Measurements from ENCODE around the gene CAPN11.

CAPN11 gene

DNA sequence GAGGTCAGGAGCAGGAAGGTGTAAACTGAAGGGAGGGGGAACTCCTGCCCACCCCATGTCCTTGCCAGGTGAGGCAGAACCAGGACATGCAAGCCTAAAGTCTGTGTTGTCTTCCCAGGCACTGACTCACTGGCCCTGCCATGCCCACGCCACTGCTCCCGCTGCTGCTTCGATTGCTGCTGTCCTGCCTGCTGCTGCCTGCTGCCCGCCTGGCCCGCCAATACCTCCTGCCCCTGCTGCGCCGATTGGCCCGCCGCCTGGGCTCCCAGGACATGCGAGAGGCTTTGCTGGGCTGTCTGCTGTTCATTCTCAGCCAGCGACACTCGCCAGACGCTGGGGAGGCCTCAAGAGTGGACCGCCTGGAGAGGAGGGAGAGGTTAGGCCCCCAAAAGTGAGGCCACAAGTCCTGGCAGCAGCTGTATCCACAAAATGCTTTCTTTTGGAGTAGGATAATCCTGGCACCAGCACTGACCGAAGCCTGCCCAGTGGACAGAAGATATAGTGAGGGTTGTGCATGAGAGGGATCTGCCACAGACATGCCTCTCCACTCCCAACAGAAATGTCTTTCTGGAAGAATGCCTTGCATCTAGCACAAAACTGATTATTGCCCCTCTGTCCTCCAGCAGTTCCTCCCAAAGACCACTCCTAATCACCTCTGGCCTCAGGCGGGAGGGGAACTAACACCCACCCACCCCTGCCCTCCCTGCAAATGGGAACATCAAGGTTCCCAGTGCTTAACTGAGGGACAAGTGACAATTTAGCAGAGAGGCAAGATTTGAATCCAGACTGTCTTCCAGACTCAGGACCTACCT, 58.9 kb downstream of the CAPN11 start:
- DNase-seq = no peak

DNA sequence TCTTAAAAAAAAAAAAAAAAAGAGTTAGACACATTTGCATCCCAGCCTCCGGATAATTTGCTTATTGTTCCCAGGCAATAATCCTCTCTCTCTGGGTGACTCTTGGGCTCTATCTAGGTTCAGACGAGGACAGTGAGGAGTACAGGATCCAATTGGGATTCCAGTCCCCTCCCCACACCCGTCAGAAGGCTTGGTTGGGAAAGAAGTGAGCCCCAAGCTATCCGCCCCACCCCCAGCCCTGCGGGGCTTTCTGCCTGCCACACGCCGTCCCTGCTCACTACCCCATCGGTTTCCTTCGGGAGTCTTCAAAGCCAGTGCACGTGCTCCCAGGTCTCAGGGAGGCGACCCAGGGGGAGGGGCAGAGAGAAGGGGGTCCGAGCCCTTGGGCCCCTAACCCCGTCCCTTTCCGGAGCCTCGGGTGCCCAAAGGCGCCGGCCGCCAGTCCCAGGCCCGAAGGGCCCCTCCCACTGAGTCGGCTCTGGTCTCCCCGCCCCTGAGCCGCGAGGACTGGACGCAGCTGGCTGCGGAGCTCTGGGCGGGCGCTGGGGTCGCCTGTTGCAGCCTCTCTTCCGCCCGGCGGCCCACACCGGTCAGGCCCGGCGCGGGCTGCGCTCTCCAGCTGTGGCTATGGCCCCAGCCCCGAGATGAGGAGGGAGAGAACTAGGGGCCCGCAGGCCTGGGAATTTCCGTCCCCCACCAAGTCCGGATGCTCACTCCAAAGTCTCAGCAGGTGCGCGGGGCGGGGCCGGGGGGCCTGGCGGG, 60.6 kb downstream of the CAPN11 start:
- DNase-seq = no peak

DNA sequence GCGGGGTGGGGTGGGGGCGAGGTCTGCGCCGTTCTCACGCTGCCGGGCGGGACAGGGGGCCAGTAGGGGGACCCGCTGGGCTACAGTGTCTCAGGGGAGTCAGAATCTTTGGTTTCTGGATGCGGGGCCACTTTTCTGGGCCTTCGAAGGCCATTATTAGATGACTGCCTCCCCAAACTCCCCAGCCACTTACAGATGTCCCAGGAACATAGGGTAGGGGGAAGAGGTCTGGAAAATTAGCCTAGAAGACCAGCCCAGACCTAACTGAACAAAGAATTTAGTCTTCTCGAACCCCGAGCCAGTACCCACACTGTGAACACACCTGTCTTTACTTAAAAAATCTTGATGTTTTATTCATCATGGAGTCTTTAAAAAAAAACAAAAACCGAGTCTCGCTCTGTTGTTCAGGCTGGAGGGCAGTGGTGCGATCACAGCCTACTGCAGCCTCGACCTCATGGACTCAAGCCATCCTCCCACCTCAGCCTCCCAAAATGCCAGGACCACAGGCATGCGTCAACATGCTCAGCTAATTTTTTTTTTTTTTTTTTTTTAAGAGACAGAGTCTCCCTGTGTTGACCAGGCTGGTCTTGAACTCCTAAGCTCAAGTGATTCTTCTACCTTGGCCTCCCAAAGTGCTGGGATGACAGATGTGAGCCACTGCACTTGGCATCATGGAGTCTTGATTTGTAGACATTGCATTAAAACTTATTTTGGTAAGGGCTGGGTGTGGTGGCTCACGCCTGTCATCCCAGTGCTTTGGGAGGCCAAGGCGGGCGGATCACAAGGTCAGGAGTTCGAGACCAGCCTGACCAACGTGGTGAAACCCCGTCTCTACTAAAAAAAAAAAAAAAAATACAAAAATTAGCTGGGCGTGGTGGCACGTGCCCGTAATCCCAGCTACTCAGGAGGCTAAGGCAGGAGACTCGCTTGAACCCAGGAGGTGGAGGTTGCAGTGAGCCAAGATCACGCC, 61.5 kb downstream of the CAPN11 start:
- no peak for DNase-seq

GRCh38 chr6:44220913-44221290, 62.3 kb downstream of the CAPN11 start:
- no peak for DNase-seq

- peak; percentile 83 for DNase-seq
Measured at GRCh38 chr6:44221291-44221960, 62.8 kb downstream of the CAPN11 start.

GRCh38 chr6:44221961-44222335, 63.3 kb downstream of the CAPN11 start:
- no peak for DNase-seq

DNA sequence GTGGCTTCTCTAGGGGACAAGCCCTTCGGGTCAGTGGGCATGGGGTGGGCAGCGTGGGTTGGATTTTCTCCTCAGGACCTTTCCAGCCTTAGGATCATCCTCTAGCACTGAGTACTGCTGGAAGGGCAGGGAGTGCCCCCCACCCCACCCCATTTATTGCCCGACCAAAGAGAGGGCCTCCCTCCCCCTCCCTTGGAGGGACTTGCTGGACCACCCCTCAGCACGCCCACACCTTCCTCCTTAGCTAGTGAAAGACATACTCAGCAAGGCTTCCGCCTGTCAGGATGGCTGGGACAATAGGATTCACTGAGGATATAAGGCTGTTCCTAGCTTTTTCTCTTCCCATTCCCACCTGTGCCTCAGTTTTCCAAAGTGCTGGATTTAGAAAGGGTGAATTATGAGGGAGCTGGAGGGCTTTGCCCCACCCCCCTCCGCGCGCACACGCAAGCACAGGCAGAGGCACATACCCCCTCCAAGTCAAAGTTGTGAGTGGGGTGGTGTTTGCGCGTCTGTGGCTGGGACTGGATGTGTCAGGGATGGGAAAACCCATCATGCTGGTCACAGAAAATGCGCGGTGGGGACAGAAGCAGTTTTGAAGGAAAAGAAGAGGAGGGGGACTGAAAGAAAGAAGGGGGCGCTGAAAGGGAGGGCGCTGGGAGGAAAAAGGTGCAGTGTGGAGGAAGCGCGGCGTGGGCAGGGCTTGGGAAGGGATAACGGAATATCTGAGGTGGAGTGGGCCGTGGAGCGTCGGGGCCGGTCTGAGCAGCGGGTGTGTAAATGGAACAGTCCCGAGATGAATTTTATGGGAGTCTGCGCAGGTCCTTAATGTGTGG, 64.1 kb downstream of the CAPN11 start:
- no peak for DNase-seq

- peak; percentile 28 for DNase-seq
Measured at GRCh38 chr6:44223319-44224028, 64.9 kb downstream of the CAPN11 start, which contains the start of gene SLC29A1. Gene SLC29A1 (plus strand): TSS chr6:44223595. CDS start chr6:44227314, 3,719 bp downstream.

DNA sequence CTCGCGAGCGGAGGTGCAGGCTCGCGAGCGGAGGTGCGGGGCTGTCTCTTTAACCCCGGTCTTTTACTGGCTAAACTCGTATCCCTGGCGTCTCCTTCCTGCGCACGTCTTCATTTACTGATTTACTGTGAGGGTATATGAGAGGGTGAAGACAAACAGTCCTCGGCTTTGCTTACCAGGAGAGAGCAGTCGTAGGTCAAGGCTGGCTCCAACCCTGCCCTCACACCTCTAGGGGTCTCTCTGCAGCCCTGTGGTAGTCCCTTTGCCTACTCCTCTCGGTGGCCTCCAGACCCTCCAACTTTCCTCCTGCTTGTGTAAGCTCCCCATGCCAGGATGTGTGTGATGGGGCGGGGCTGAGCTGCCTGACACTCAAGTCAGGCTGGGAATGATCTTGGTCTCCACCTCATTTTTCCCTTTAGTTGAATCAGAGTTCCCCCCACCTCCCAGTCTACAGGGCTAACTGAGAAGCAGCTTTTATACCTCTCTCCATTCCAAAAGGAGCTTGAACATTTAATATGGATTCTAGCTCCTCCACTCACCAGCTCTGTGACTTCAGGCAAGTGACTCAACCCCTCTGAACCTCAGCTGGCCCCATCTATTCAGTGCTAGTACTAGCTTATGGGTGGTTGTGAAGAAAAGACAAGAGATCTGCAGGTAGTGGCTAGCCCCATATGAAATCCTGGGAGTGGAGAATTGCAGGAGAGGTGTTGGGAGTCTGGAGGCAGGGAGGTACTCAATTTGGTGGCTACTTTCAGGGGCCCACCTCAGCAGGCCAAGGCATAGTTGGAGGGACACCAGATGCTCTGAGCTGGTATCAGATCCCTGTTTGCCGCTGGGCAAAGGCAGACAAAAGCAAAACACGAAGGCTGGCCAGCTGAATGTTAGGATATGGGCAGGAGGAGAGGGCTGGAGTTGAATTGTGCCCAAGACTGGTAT, 65.7 kb downstream of the CAPN11 start:
- no peak for DNase-seq

DNA sequence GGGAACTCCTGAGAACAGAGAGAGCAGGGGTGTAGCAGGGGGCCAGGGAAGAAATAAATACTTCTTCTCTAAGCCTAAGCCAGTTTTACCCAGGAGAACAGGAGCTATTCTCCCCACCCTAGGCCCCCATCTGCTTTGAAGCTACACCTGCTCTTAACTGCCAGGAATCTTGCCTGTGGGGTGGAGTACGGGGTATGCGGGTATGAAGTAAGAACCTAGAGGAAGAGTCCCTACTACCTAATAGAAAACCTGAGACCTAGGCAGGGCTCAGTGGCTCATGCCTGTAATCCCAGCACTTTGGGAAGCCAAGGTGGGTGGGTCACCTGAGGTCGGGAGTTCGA, 66.3 kb downstream of the CAPN11 start:
- DNase-seq = no peak

DNA sequence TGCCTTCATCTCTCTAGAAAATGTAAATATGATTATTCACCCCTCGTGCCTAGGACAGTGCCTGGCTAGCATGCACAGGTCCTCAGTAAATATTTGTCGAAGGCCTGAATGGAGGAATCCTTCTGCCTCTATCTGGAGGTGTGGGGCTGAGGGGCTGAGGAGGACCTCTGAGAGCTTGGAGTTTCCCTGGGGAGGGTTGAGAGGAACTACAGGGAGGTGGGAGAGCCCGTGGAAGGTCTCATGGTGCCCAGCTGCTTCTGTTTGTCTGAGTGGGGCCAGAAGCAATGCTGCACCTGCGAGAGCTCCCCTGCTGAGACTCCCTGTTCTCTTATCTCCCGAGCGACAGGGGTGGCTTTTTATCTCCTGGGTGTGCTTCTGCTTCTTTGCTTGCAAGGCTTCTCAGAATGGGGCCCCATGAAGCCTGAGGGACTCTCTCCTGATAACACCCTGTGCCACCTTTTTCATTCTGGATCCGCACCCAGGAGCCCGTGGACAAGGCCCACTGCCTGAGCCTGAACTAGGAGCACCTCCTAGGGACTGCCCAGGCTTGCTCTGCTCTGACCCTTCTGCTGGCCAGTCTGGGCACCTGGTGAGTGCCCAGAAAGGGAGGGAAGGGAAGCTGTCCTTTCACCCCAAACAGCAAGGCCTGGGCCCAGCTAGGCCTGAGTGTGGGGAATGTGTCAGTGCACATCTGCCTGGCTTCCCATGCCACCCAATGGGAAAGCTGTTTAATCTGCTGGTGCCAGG, 67.1 kb downstream of the CAPN11 start:
- no peak for DNase-seq

- DNase-seq = no peak
Measured at GRCh38 chr6:44226368-44227147, 67.9 kb downstream of the CAPN11 start.

DNA sequence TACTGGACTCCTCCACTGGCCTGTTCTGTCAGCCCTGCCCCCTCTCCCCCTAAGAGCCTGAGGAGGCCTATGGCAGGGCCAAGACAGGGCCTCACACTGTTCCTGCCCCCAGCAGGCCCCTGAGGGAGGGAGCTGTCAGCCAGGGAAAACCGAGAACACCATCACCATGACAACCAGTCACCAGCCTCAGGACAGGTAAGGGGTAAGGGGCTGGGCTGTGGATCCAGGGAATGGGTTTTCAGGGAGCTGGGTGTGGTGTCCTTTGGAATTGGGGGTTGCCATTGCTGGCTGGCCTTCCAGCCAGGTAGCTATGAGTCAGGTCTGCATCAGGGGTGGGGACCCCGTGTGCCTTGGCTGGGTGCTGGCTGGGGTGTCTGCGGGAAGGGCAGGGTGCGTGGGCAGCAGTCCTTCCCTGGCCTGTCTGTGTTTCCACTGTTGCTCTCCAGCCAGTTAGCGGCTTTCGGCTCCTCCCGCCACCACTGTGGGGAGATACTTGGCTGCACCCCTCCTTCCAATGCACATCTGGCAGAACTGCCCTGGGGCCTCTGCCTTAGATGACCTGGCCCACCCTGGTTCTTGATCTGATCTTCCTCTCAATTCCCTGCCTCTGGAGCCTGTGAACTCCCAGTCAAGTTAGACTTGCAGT, 68.7 kb downstream of the CAPN11 start:
- no peak for DNase-seq

- no peak for DNase-seq
Measured at GRCh38 chr6:44228031-44228430, 69.4 kb downstream of the CAPN11 start.

GRCh38 chr6:44228433-44228832, 69.8 kb downstream of the CAPN11 start:
- DNase-seq = no peak

GRCh38 chr6:44228836-44229235, 70.2 kb downstream of the CAPN11 start:
- no peak for DNase-seq

DNA sequence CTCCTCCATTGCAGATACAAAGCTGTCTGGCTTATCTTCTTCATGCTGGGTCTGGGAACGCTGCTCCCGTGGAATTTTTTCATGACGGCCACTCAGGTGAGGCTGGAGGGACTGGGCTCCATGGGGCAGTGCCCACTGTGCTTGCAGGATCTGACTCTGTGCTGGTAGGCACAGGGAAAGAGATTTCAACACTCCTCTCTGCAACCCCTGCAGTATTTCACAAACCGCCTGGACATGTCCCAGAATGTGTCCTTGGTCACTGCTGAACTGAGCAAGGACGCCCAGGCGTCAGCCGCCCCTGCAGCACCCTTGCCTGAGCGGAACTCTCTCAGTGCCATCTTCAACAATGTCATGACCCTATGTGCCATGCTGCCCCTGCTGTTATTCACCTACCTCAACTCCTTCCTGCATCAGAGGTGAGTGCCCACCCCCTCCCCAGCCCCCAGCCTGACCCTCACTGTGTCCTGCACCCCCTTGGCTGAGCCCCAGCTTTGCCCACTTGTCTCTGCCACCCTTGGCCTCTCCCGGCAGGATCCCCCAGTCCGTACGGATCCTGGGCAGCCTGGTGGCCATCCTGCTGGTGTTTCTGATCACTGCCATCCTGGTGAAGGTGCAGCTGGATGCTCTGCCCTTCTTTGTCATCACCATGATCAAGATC, 70.9 kb downstream of the CAPN11 start:
- DNase-seq = no peak

Measured in NCI-H1694 (cell line).